CD4-positive, alpha-beta T cell treated with Interferon alpha-2 for 1 hour (primary cell): ENCODE data around the gene PACSIN3.
A peak's percentile ranks its signal among the peaks of the same experiment; 100 is the strongest.
"Not testable (repeated sequence)": the region's sequence is repeated elsewhere in the genome, so short reads cannot be mapped to it uniquely, and the experiment has no call there.

ENCODE experiments used
- DNase-seq, 2 donors: peaks; one replicate each; pipeline ENCODE4 v3.0.0-alpha.2; 2020 to 2022

The PACSIN3 gene

GRCh38 chr11:47191137-47191536 lies 4.9 kb upstream of the PACSIN3 start:
- DNase-seq, result not testable (repeated sequence)

- DNase-seq, result no peak
Measured at GRCh38 chr11:47189100-47189834, 3.0 kb upstream of the PACSIN3 start.

- DNase-seq, result no peak
Measured at GRCh38 chr11:47188259-47188658, 2.0 kb upstream of the PACSIN3 start.

GRCh38 chr11:47187723-47188122 lies 1.5 kb upstream of the PACSIN3 start:
- no peak for DNase-seq

- DNase-seq, result peak; percentile 25 to 51
Measured at GRCh38 chr11:47186700-47187695, 764 bp upstream of the PACSIN3 start.

- no peak for DNase-seq
Measured at GRCh38 chr11:47185305-47186075, 744 bp downstream of the PACSIN3 start.

- DNase-seq, result no peak
Measured at GRCh38 chr11:47184711-47185304, 1.4 kb downstream of the PACSIN3 start.

- no peak for DNase-seq
Measured at GRCh38 chr11:47183969-47184368, 2.3 kb downstream of the PACSIN3 start.

- no peak for DNase-seq
Measured at GRCh38 chr11:47183031-47183856, 3.0 kb downstream of the PACSIN3 start.

GRCh38 chr11:47182380-47182779 lies 3.9 kb downstream of the PACSIN3 start:
- no peak for DNase-seq

- no peak for DNase-seq
Measured at GRCh38 chr11:47181271-47181670, 5.0 kb downstream of the PACSIN3 start.

- DNase-seq, result no peak
Measured at GRCh38 chr11:47180006-47180787, 6.0 kb downstream of the PACSIN3 start.

GRCh38 chr11:47179655-47179991 lies 6.6 kb downstream of the PACSIN3 start:
- DNase-seq, result peak; percentile 52 to 54

- no peak for DNase-seq
Measured at GRCh38 chr11:47178737-47179654, 7.2 kb downstream of the PACSIN3 start.

GRCh38 chr11:47178316-47178715 lies 7.9 kb downstream of the PACSIN3 start:
- no peak for DNase-seq

- no peak for DNase-seq
Measured at GRCh38 chr11:47177846-47178245, 8.4 kb downstream of the PACSIN3 start.

GRCh38 chr11:47177229-47177845 lies 8.9 kb downstream of the PACSIN3 start:
- peak; percentile 85 to 90 for DNase-seq

- peak; percentile 96 to 97 for DNase-seq
Measured at GRCh38 chr11:47176328-47177228, 9.7 kb downstream of the PACSIN3 start, which contains the start of gene ARFGAP2. ARFGAP2 (minus strand) TSS chr11:47176879; CDS start chr11:47176853, 26 bp downstream.
